PC-9 (cell line): Measurements from ENCODE around the gene ERCC3.

Source experiments
- CTCF ChIP-seq: fragments of 200-600 bp; sonication (generic); conservative IDR thresholded peaks from 2 replicates; pipeline ENCODE4 v1.6.1; 2017; ENCODE audit warnings: mixed run types, antibody characterized with exemption, mild to moderate bottlenecking, moderate library complexity
- EZH2 ChIP-seq: fragments of 200-600 bp; sonication (generic); IDR thresholded peaks from 2 replicates; pipeline ENCODE4 v1.8.0; 2017; ENCODE audit warnings: antibody characterized with exemption, low read depth

- TF ChIP-seq CTCF (no peak), EZH2 (no peak)
Observed at GRCh38 chr2:127314193-127314988, 20.4 kb upstream of the ERCC3 start.
